Neural crest cell (in vitro differentiated cells): Measurements from ENCODE around the gene SLC9A9. TPM values are rescaled to one million over a fixed set of nuclear protein-coding genes. Genes with fewer than 3 reads are reported as not detected.

Experiments used
- DNase-seq: peaks from one replicate; pipeline ENCODE4 v3.0.0; 2021; ENCODE audit warnings: low read depth, mixed read lengths, low spot score
- H3K27ac Mint-ChIP-seq: one replicate; pipeline ENCODE4 v1.8.0; 2021; ENCODE audit warnings: mild to moderate bottlenecking, mixed read lengths; ENCODE audit not compliant: unreplicated experiment
- H3K27me3 Mint-ChIP-seq: 2 replicates; pipeline ENCODE4 v1.8.0; 2021; ENCODE audit warnings: low read depth, mild to moderate bottlenecking, mixed read lengths
- H3K36me3 Mint-ChIP-seq: 2 replicates; pipeline ENCODE4 v1.8.0; 2021; ENCODE audit warnings: low read depth, mild to moderate bottlenecking, mixed read lengths
- H3K4me1 Mint-ChIP-seq: 2 replicates; pipeline ENCODE4 v1.8.0; 2021; ENCODE audit warnings: mixed read lengths
- H3K4me3 Mint-ChIP-seq: one replicate; pipeline ENCODE4 v1.8.0; 2021; ENCODE audit warnings: mild to moderate bottlenecking, mixed read lengths
- H3K9me3 Mint-ChIP-seq: 2 replicates; pipeline ENCODE4 v1.8.0; 2021; ENCODE audit warnings: mixed read lengths
- CTCF ChIP-seq: fragments of 200-600 bp; sonication (generic); conservative IDR thresholded peaks from 2 replicates; pipeline ENCODE4 v1.5.0; 2021; ENCODE audit warnings: antibody characterized with exemption, mild to moderate bottlenecking
- total RNA-seq: library from RNA; stranded (reverse); gene quantifications from 2 replicates; pipeline ENCODE4 v1.2.1, GENCODE V29; 2021

SLC9A9 gene
- total RNA-seq, 1 donor from 2014 or later, result 0.56 TPM

- Mint-ChIP-seq H3K9me3 (peaks cover 5% of the 10 kb centered on the region), H3K36me3 (no peaks in the 10 kb centered on the region), H3K4me3 (no peak overlapping the region), H3K27ac (peak overlapping the region; percentile 57), H3K27me3 (no peaks in the 10 kb centered on the region), H3K4me1 (no peaks in the 10 kb centered on the region)
- no peak for DNase-seq
- TF ChIP-seq CTCF, result no peak
Measured at GRCh38 chr3:143634991-143635390, 213.3 kb downstream of the SLC9A9 start.

- Mint-ChIP-seq H3K4me3 (no peak overlapping the region), H3K27ac (no peak overlapping the region), H3K9me3 (peaks cover 5% of the 10 kb centered on the region), H3K27me3 (no peaks in the 10 kb centered on the region), H3K4me1 (no peaks in the 10 kb centered on the region), H3K36me3 (no peaks in the 10 kb centered on the region)
- no peak for TF ChIP-seq CTCF
- DNase-seq, result no peak
Measured at GRCh38 chr3:143634427-143634826, 213.8 kb downstream of the SLC9A9 start.

- Mint-ChIP-seq H3K36me3 (no peaks in the 10 kb centered on the region), H3K4me3 (no peak overlapping the region), H3K27me3 (no peaks in the 10 kb centered on the region), H3K27ac (no peak overlapping the region), H3K4me1 (no peaks in the 10 kb centered on the region), H3K9me3 (peaks cover 5% of the 10 kb centered on the region)
- no peak for DNase-seq
- TF ChIP-seq CTCF, result no peak
Measured at GRCh38 chr3:143633816-143634215, 214.5 kb downstream of the SLC9A9 start.

- H3K4me1 Mint-ChIP-seq, result no peaks in the 10 kb centered on the region
- no peak for DNase-seq
- no peaks in the 10 kb centered on the region for H3K36me3 Mint-ChIP-seq
- peaks cover 2% of the 10 kb centered on the region for H3K9me3 Mint-ChIP-seq
- no peak overlapping the region for H3K27ac Mint-ChIP-seq
- H3K4me3 Mint-ChIP-seq, result no peak overlapping the region
- no peak for TF ChIP-seq CTCF
- no peaks in the 10 kb centered on the region for H3K27me3 Mint-ChIP-seq
Measured at GRCh38 chr3:143629726-143630125, 218.5 kb downstream of the SLC9A9 start.

GRCh38 chr3:143628971-143629370 lies 219.3 kb downstream of the SLC9A9 start:
- TF ChIP-seq CTCF, result no peak

GRCh38 chr3:143627336-143627735 lies 220.9 kb downstream of the SLC9A9 start:
- TF ChIP-seq CTCF, result no peak
- no peak for DNase-seq
- Mint-ChIP-seq H3K36me3 (no peaks in the 10 kb centered on the region), H3K9me3 (peaks cover 2% of the 10 kb centered on the region), H3K4me1 (no peaks in the 10 kb centered on the region), H3K27ac (no peak overlapping the region), H3K4me3 (no peak overlapping the region), H3K27me3 (peaks cover 5% of the 10 kb centered on the region)

More at GRCh38 chr3:143628971-143629370, 219.3 kb downstream of the SLC9A9 start:
- no peak for DNase-seq
- no peaks in the 10 kb centered on the region for H3K27me3 Mint-ChIP-seq
- H3K4me3 Mint-ChIP-seq, result no peak overlapping the region
- H3K27ac Mint-ChIP-seq, result no peak overlapping the region
- H3K9me3 Mint-ChIP-seq, result peaks cover 2% of the 10 kb centered on the region
- H3K4me1 Mint-ChIP-seq, result no peaks in the 10 kb centered on the region
- no peaks in the 10 kb centered on the region for H3K36me3 Mint-ChIP-seq
